Activated naive CD4-positive, alpha-beta T cell treated with anti-CD3 and anti-CD28 coated beads, Interleukin-2, amount 50 U/mL, for 24 hours (primary cell): ENCODE data around the gene ANXA8.
"Not testable (repeated sequence)": the region's sequence is repeated elsewhere in the genome, so short reads cannot be mapped to it uniquely, and the experiment has no call there.

ENCODE experiments used
- H3K27ac Mint-ChIP-seq: one replicate; pipeline ENCODE4 v1.8.0; 2021; ENCODE audit warnings: mild to moderate bottlenecking, mixed read lengths
- H3K27me3 Mint-ChIP-seq: one replicate; pipeline ENCODE4 v1.8.0; 2021; ENCODE audit warnings: mixed read lengths
- H3K36me3 Mint-ChIP-seq: one replicate; pipeline ENCODE4 v1.8.0; 2021; ENCODE audit warnings: mixed read lengths
- H3K4me1 Mint-ChIP-seq: one replicate; pipeline ENCODE4 v1.8.0; 2021; ENCODE audit warnings: mixed read lengths
- H3K4me3 Mint-ChIP-seq: one replicate; pipeline ENCODE4 v1.8.0; 2021; ENCODE audit warnings: mild to moderate bottlenecking, mixed read lengths
- H3K9me3 Mint-ChIP-seq: one replicate; pipeline ENCODE4 v1.8.0; 2021; ENCODE audit warnings: mixed read lengths

The ANXA8 gene, protein sequence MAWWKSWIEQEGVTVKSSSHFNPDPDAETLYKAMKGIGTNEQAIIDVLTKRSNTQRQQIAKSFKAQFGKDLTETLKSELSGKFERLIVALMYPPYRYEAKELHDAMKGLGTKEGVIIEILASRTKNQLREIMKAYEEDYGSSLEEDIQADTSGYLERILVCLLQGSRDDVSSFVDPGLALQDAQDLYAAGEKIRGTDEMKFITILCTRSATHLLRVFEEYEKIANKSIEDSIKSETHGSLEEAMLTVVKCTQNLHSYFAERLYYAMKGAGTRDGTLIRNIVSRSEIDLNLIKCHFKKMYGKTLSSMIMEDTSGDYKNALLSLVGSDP

DNA sequence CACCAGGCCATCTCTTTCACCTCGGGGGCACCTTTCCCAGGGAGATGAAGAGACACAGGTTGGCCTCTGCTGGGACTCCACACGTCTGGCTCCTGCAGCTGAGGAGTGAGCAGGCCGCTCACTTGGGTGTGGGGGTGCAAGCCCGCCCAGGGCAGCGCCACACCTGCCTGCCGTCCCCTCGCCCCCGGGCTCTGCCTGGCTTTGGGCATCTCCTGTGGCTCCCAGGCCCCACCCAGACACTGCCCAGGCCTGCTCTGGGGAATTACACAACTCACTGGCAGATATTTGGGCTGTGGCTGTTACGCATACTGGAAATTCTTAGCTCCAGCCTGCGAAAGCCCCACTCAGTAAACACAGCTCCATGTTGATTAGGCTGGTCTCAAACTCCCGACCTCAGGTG is at the start of gene ANXA8:
Gene ANXA8, minus strand, starts transcription at position 193 of the 400 bp plus-strand sequence. Its CDS starts 182 bp downstream, at position 11.
- not testable (repeated sequence) for H3K27me3 Mint-ChIP-seq, H3K36me3 Mint-ChIP-seq, H3K4me3 Mint-ChIP-seq, H3K4me1 Mint-ChIP-seq, H3K27ac Mint-ChIP-seq, H3K9me3 Mint-ChIP-seq

DNA sequence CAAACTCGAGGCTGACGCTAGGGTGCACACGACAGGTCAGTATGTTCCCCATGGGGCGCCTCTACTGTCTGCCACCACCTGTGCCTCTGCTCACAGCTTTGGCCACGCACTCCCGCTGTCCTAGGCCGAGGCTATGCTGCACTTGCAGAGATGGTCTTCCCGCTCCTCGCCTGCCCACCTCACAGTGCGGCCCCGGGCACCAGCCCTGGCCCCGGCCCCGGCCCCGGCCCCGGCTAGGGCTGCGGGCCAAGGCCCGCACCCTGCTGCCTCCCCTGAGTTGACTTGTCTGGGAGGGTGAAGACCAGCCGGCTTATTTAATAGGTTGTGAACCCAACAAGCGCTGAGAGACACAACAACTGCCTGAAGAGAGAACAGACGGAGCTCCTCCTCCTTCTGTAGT is 39.6 kb upstream of the ANXA8 start, which contains the start of gene AGAP9:
Gene AGAP9, minus strand, starts transcription at position 164 of the 400 bp plus-strand sequence. Its CDS starts 112 bp downstream, at position 52.
- not testable (repeated sequence) for H3K4me1 Mint-ChIP-seq, H3K27me3 Mint-ChIP-seq, H3K36me3 Mint-ChIP-seq, H3K9me3 Mint-ChIP-seq, H3K4me3 Mint-ChIP-seq, H3K27ac Mint-ChIP-seq

DNA sequence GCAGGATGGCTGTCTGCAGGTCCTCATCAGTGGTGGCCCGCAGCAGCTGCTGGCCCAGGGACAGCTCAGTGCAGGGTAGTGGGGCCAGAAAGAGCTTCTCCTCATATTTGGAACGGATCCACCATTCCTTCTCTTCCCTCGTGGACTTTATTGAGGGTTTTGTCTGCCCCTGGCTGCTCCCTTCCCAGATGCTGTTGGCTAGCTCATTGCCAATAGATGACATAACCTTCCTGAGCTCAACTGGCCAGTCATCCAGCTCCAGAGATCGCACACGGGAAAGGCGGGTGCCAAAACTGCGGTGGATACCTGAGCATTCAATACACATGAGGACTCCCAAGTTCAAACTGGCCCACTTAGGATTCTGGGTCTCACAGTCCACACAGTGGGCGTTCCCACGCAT is 18.4 kb upstream of the ANXA8 start:
- H3K36me3 Mint-ChIP-seq, H3K27ac Mint-ChIP-seq, H3K4me3 Mint-ChIP-seq, H3K9me3 Mint-ChIP-seq, H3K27me3 Mint-ChIP-seq, H3K4me1 Mint-ChIP-seq: not testable (repeated sequence)

DNA sequence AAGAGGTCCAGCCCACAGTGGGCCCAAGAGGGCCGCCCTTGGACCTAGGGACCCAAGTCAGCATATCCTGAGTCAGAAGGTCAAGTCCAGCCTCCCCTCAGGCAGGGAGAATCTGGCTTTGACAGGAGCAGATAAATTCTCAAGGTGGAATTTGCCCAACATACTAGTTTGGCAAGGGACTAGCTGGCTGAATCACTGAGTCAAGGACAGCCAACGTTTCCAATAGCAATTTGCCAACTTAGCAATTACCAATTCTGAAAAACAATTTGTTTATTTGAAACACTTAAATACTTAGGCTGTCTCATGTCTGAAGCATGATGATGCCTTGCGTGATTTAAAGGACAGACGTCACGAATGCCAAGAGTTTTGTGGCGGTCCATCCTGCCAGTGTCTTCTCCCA is 10.3 kb upstream of the ANXA8 start:
- not testable (repeated sequence) for H3K27ac Mint-ChIP-seq, H3K36me3 Mint-ChIP-seq, H3K9me3 Mint-ChIP-seq, H3K4me3 Mint-ChIP-seq, H3K27me3 Mint-ChIP-seq, H3K4me1 Mint-ChIP-seq

DNA sequence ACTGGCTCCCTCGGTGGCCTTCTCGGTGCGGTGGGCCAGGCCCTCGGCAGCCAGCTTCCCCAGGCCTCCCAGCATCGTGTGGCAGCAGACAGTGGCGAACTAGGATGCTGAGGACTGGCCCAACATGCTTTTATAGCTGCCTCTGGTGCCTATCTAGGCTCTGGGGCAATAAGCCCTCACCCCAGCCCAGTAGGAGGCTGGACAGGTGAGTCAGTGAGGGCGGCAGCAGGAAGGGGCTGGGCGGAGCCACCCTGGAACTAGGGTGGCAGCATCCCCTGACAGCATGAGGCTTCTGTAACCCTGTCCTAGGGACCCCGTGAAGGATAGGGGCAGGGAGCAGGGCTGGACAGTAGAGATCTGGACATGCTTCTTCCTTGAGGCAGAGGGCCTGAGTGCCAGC is 7.7 kb upstream of the ANXA8 start, which contains the start of gene FAM25G:
Gene FAM25G, minus strand, starts transcription at position 101 of the 400 bp plus-strand sequence. Its CDS starts 26 bp downstream, at position 75.
- not testable (repeated sequence) for H3K9me3 Mint-ChIP-seq, H3K27me3 Mint-ChIP-seq, H3K36me3 Mint-ChIP-seq, H3K27ac Mint-ChIP-seq, H3K4me3 Mint-ChIP-seq, H3K4me1 Mint-ChIP-seq

DNA sequence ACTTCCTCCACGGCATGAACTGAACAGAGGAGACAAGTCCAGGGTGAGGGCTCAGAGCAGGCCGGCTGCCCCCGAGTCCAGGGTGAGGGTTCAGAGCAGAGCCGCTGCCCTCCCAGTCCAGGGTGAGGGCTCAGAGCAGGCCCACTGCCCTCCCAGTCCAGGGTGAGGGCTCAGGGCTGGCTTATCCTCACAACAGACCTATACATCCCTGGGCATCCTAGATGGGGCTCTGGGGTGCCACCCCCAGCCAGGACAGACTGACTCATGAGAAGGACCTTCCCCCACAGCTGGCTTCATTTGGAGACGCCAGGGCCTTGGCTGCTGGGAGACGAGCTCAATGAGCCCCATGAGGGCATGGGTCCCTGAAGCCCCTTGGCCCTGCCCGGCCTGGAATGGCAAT is 5.7 kb upstream of the ANXA8 start:
- H3K27ac Mint-ChIP-seq, H3K27me3 Mint-ChIP-seq, H3K4me3 Mint-ChIP-seq, H3K4me1 Mint-ChIP-seq, H3K36me3 Mint-ChIP-seq, H3K9me3 Mint-ChIP-seq: not testable (repeated sequence)

DNA sequence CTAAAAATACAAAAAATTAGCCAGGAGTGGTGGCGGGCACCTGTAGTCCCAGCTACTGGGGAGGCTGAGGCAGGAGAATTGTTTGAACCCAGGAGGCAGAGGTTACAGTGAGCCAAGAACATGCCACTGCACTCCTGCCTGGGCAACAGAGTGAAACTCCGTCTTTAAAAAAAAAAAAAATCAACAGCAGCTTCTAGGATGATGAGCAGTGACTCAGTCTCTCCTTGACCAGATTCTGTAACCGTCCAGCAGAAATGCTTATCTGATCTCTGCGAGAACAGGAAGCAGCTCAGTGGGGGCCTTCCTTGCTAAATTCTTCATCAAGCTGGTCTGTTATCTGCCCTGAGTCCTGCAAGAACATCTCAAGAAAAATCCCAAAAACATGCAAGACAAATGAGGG is 2.0 kb upstream of the ANXA8 start:
- not testable (repeated sequence) for H3K36me3 Mint-ChIP-seq, H3K27ac Mint-ChIP-seq

DNA sequence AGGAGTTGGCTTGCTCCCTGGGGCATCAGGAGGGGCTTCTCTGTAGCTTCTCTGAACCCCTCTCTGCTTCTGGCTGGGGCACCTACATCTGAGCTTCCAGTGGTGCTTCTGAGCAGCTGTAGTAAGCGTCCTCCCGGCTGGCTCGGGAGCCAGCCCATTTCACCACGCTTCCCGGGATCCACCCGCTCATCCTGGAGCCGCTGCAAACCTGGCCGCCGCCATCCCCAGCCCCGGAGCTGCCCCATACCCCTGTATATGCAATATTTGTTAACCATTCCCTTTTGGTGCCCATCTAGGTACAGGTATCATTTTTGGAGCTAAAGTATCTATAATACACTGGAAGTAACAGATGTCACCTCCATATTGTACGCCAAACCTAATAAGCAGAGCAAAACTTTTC is 871 bp upstream of the ANXA8 start:
- not testable (repeated sequence) for H3K4me3 Mint-ChIP-seq, H3K36me3 Mint-ChIP-seq, H3K27ac Mint-ChIP-seq, H3K9me3 Mint-ChIP-seq, H3K4me1 Mint-ChIP-seq, H3K27me3 Mint-ChIP-seq

More for the DNA sequence above, 2.0 kb upstream of the ANXA8 start:
- H3K4me1 Mint-ChIP-seq, H3K4me3 Mint-ChIP-seq, H3K9me3 Mint-ChIP-seq, H3K27me3 Mint-ChIP-seq: not testable (repeated sequence)

DNA sequence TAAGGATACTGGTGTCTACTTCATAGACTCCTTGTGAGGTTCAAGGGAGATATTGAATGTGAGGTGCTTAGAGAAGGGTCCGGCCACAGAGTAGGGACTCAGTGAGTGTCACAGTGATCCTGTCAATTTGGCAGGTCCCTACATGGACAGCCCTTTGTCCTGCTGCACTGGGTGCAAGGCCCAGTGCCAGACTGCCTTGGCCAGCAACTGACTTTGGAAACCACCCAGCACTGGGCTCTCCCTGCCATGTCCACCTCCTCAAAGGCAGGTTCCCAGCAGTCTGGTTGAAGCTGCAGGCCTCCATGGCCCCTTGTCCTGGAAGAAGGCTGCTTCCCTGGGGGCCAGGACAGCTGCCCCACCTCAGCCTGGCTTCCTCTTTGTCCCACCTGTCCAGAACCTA is 1.5 kb downstream of the ANXA8 start:
- not testable (repeated sequence) for H3K36me3 Mint-ChIP-seq, H3K4me3 Mint-ChIP-seq, H3K27me3 Mint-ChIP-seq, H3K9me3 Mint-ChIP-seq, H3K4me1 Mint-ChIP-seq, H3K27ac Mint-ChIP-seq

DNA sequence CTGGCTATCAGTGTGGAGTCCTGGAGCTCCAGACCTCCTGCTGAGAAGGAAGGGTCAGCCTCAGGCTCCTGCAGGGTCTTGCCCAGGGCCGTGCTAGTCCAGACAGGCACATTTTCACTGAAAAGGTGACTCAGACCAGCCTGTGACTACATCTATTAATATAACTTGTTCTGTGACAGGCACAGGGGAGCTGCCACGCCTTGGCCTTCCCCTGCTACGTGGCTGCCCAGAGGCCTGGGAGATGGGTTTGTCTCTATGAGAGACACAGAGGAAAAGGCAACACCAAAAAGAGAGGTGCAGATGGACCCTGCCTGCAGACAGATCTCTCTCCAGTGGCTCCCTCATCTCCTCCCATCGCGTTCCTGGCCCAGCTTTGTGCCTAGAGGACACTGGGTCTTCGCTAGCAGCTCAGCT is 2.1 kb downstream of the ANXA8 start:
- not testable (repeated sequence) for H3K36me3 Mint-ChIP-seq, H3K4me3 Mint-ChIP-seq, H3K4me1 Mint-ChIP-seq, H3K27me3 Mint-ChIP-seq, H3K9me3 Mint-ChIP-seq, H3K27ac Mint-ChIP-seq

DNA sequence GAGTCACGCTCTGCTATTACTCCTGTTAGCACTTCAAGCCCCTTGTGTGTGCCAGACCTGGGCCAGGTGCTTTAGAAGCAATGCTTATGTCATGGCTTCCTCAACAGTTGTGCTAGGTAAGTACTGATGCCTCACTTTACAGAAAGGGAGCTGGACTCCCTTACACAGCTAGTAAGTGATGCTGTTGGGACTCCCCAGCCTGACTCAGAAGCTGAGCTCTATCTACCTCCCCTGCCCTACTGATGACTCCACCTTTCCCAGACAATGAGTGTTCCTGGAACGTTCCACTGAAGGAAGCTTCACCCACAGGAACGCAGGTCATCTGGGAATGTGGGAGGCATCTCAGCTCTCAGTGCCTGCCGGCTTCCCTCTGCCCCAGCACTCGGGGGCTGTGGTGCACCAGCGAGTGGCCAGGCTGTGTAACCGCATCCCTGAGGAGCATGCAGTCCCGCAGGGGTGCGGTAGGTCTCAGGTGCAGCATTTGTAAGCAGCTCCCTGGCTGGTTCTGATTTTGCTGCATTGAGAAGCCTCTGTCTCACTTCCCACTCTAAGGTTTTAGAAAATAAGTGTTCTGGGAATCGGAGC is 2.6 kb downstream of the ANXA8 start:
- H3K4me1 Mint-ChIP-seq, H3K36me3 Mint-ChIP-seq, H3K27ac Mint-ChIP-seq, H3K4me3 Mint-ChIP-seq, H3K9me3 Mint-ChIP-seq, H3K27me3 Mint-ChIP-seq: not testable (repeated sequence)

DNA sequence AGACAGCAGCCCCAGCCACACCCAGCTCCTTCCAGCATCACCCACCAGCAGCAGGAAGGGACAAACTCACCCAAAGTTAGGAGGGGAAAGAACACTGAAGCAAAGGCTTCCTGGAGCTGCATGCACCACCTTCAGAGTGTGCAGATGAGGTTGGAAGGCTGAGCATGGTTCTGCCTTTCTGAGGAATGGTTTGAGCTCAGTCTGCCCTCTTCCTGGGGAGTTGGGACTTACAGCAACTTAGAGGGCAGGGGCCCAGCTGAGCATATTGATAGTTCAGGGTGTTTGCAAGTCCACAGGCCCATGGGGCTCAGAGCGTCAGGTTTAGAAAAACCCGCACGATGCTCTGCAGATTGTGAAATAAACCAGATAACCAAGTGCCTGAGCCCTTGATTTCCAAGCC is 3.8 kb downstream of the ANXA8 start:
- H3K27ac Mint-ChIP-seq, H3K27me3 Mint-ChIP-seq, H3K36me3 Mint-ChIP-seq, H3K4me1 Mint-ChIP-seq, H3K4me3 Mint-ChIP-seq, H3K9me3 Mint-ChIP-seq: not testable (repeated sequence)

DNA sequence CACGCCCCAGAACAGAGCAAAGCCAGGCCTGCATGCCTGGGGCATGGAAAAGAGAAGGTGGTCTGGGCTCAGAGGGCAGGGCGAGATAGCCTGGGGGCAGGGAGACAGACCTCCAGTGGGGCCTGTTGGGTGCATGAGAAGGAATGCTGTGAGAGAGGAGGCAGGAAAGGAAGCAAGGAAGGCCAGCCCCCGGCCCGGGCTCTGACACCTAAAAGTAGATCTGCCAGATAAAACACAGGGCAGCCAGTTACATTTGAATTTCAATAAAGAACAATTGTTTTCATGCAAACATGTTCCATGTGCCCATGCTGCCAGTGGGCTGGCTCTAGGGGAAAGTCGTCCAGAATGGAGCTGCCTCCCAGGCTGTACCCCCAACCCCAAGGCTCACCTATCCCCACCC is 5.8 kb downstream of the ANXA8 start:
- not testable (repeated sequence) for H3K27ac Mint-ChIP-seq

DNA sequence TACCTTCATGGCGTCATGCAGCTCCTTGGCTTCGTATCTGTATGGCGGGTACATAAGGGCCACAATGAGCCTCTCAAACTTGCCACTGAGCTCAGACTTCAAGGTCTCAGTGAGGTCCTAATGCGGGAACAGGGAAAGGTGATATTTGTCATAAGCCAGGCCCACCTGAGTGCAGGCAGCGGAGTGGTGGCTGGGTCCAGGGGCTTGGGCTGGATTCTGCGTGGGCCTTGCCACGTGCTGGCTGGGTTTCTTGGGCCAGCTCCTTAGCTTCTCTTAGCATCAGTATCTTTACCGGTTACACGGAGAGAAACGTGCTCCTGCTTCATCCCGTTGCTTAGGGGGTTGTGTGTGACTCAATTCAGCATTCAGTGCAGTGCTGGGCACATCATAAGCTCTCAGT is 6.8 kb downstream of the ANXA8 start:
- not testable (repeated sequence) for H3K4me3 Mint-ChIP-seq, H3K9me3 Mint-ChIP-seq, H3K36me3 Mint-ChIP-seq, H3K27me3 Mint-ChIP-seq, H3K27ac Mint-ChIP-seq, H3K4me1 Mint-ChIP-seq

More for the DNA sequence above, 5.8 kb downstream of the ANXA8 start:
- not testable (repeated sequence) for H3K36me3 Mint-ChIP-seq, H3K9me3 Mint-ChIP-seq, H3K4me3 Mint-ChIP-seq, H3K27me3 Mint-ChIP-seq, H3K4me1 Mint-ChIP-seq

DNA sequence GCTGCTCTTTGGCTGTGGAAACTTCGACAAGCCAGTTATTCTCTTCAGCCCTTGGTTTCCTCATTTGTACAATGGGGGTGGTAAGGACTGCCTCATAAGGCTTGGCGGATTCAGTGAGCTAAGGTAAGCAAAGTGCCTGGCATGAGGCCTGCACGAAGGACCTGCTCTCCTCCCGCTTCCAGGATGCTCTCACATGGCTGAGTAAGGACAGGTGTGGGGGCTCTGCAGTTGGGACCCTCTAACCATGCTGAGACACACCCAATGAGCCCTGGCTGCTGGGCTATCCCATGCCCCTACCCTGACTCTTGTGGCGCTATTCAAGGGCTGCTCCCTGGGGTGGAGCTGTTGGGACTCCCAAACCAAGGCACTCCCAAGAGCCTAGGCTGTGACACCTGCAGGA is 8.8 kb downstream of the ANXA8 start:
- H3K27ac Mint-ChIP-seq, H3K27me3 Mint-ChIP-seq, H3K4me3 Mint-ChIP-seq, H3K36me3 Mint-ChIP-seq, H3K4me1 Mint-ChIP-seq, H3K9me3 Mint-ChIP-seq: not testable (repeated sequence)

DNA sequence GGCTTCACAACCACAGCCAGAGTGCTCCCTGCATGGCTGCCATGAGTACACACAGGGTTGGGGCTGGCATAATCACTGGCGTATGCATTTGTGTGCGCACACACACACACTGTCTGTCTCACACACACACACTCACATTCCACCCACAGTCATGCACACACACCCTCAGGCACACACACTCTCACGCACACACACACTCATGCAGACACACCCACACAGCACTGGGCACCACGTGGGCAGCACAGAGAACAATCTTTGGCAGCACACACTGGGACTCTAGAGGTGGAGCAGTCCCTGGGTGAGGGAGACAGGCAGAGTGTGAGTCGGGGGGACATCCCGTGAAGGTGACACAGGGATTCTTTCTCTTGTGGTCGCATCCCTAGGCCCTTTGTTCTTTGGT is 10.4 kb downstream of the ANXA8 start:
- H3K4me1 Mint-ChIP-seq, H3K4me3 Mint-ChIP-seq, H3K9me3 Mint-ChIP-seq, H3K27ac Mint-ChIP-seq, H3K27me3 Mint-ChIP-seq, H3K36me3 Mint-ChIP-seq: not testable (repeated sequence)

DNA sequence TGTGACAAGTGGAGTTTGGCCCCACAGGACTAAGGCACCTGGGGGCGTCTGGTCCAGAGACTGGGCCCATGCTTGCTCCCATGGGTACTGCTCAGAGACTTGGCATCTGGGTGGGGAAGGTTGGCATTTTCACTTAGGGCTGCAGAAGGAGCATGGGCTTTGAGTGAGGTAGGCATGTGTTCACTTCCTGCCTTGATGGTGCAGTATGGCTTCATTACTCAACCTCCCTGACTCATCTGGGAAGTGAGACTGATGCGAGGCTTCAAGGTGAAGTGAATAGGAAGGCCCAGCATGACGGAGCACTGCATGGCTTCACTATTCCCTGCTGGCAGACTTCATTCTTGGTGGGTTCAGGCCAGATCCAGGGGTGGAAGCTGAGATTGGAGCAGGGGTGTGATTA is 11.3 kb downstream of the ANXA8 start:
- not testable (repeated sequence) for H3K4me3 Mint-ChIP-seq, H3K27ac Mint-ChIP-seq, H3K36me3 Mint-ChIP-seq, H3K4me1 Mint-ChIP-seq, H3K27me3 Mint-ChIP-seq, H3K9me3 Mint-ChIP-seq
